Activated naive CD8-positive, alpha-beta T cell treated with anti-CD3 and anti-CD28 coated beads, Interleukin-2, amount 50 U/mL, for 24 hours (primary cell): ENCODE data around the gene BRF1.

Source experiments
- ATAC-seq: fragments of 150-1000 bp; cut with Tn5 transposase; one replicate; pipeline ENCODE4 v1.10.0; 2021
- DNase-seq: peaks from one replicate; pipeline ENCODE4 v3.0.0; 2021
- H3K27ac Mint-ChIP-seq: one replicate; pipeline ENCODE4 v1.8.0; 2021; ENCODE audit warnings: mild to moderate bottlenecking, mixed read lengths
- H3K27me3 Mint-ChIP-seq: one replicate; pipeline ENCODE4 v1.8.0; 2021; ENCODE audit warnings: mixed read lengths
- H3K36me3 Mint-ChIP-seq: one replicate; pipeline ENCODE4 v1.8.0; 2021; ENCODE audit warnings: low read depth, mixed read lengths
- H3K4me1 Mint-ChIP-seq: one replicate; pipeline ENCODE4 v1.8.0; 2021; ENCODE audit warnings: mixed read lengths
- H3K4me3 Mint-ChIP-seq: one replicate; pipeline ENCODE4 v1.8.0; 2021; ENCODE audit warnings: mild to moderate bottlenecking, moderate library complexity, mixed read lengths
- H3K9me3 Mint-ChIP-seq: one replicate; pipeline ENCODE4 v1.8.0; 2021; ENCODE audit warnings: mixed read lengths

The BRF1 gene

DNA sequence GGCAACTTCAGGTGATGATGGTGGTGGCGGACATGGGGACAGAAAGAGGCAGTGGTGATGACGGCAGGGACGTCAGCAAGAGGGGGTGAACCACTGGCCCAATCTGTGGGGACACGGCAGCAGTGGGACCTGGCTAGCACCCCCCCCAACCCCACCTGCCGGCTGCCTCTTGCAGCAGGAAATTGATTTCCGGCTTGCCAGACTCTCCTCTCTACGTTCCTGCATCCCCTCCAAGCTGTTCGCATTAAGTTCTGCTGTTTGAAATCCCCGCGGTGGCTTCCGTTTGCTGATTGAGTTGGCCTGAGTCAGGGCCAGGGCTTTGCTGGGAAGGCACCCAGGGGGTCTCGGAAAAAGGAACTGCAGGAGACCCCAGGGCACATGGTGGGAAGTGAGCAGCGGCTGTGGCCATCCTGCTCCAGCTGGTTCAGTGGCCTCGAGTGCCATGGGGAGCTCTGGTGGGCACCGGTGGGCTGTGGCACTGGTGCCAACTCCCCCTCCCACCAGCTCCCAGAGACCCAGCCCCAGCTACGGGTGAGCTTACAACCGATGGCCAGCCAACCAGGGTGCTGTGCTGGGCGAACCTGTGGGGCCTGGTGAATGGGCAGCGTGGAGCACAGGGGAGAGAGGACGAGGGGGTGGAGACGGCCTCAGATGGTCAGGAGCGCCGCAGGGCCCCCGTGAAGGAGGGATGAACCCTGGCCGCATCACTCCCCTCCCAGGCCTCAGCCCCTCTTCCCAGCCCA is 105.1 kb downstream of the BRF1 start:
- peaks cover 26% of the 10 kb centered on the region for H3K4me1 Mint-ChIP-seq

GRCh38 chr14:105195051-105195450 is 105.8 kb downstream of the BRF1 start:
- Mint-ChIP-seq H3K27ac (no peak overlapping the region), H3K36me3 (no peaks in the 10 kb centered on the region), H3K27me3 (peaks cover 32% of the 10 kb centered on the region), H3K4me1 (peaks cover 26% of the 10 kb centered on the region), H3K4me3 (no peak overlapping the region), H3K9me3 (no peaks in the 10 kb centered on the region)
- no peak for DNase-seq
- no peak for ATAC-seq

More for the DNA sequence above, 105.1 kb downstream of the BRF1 start:
- Mint-ChIP-seq H3K27ac (no peak overlapping the region), H3K36me3 (no peaks in the 10 kb centered on the region), H3K27me3 (peaks cover 36% of the 10 kb centered on the region), H3K9me3 (no peaks in the 10 kb centered on the region), H3K4me3 (no peak overlapping the region)
- DNase-seq (no peak), ATAC-seq (no peak)

- Mint-ChIP-seq H3K4me1 (peaks cover 26% of the 10 kb centered on the region), H3K9me3 (no peaks in the 10 kb centered on the region), H3K4me3 (no peak overlapping the region), H3K27ac (no peak overlapping the region), H3K36me3 (no peaks in the 10 kb centered on the region), H3K27me3 (peaks cover 26% of the 10 kb centered on the region)
- DNase-seq: peak; percentile 44
- no peak for ATAC-seq
These were observed 106.7 kb downstream of the BRF1 start for GRCh38 chr14:105193916-105194782.

- no peak overlapping the region for H3K4me3 Mint-ChIP-seq
- peaks cover 6% of the 10 kb centered on the region for H3K9me3 Mint-ChIP-seq
- peaks cover 26% of the 10 kb centered on the region for H3K4me1 Mint-ChIP-seq
- peak; percentile 46 for DNase-seq
- H3K36me3 Mint-ChIP-seq: no peaks in the 10 kb centered on the region
- peak; percentile 53 for ATAC-seq
- H3K27me3 Mint-ChIP-seq: peaks cover 22% of the 10 kb centered on the region
- no peak overlapping the region for H3K27ac Mint-ChIP-seq
These were observed 107.7 kb downstream of the BRF1 start for GRCh38 chr14:105192866-105193731.

- Mint-ChIP-seq H3K4me1 (peaks cover 3% of the 10 kb centered on the region), H3K9me3 (peaks cover 6% of the 10 kb centered on the region), H3K4me3 (no peak overlapping the region), H3K36me3 (no peaks in the 10 kb centered on the region), H3K27me3 (peaks cover 7% of the 10 kb centered on the region), H3K27ac (no peak overlapping the region)
- ATAC-seq (no peak), DNase-seq (no peak)
These were observed 112.8 kb downstream of the BRF1 start for GRCh38 chr14:105187935-105188524.

DNA sequence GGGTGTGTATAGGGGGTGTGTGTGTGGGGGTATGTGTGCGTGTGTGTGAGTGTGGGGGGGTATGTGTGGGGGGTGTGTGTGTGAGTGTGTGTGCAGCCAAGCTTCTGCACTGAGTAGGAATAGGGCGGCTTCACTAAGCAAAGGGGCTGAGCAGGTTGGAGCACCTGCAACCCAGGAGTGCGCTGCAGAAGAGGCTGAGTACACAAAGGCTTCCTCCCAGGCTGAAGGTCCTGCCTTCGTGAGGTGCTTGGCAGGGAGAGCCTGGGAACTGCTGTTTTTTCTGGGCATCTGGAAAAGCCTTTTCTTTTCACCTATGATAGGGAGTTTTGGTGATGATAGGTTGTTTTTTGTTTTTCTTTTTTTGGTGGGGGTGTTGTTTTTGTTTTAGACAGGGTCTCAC is 113.7 kb downstream of the BRF1 start:
- Mint-ChIP-seq H3K36me3 (no peaks in the 10 kb centered on the region), H3K27me3 (peaks cover 7% of the 10 kb centered on the region), H3K4me1 (peaks cover 3% of the 10 kb centered on the region), H3K4me3 (no peak overlapping the region), H3K27ac (no peak overlapping the region), H3K9me3 (peaks cover 6% of the 10 kb centered on the region)
- DNase-seq (no peak), ATAC-seq (no peak)

GRCh38 chr14:105185973-105186372 is 114.8 kb downstream of the BRF1 start:
- H3K9me3 Mint-ChIP-seq: peaks cover 6% of the 10 kb centered on the region
- H3K27me3 Mint-ChIP-seq: peaks cover 7% of the 10 kb centered on the region
- no peak overlapping the region for H3K4me3 Mint-ChIP-seq
- no peaks in the 10 kb centered on the region for H3K36me3 Mint-ChIP-seq
- no peak for ATAC-seq
- H3K27ac Mint-ChIP-seq: no peak overlapping the region
- H3K4me1 Mint-ChIP-seq: peaks cover 5% of the 10 kb centered on the region
- no peak for DNase-seq

DNA sequence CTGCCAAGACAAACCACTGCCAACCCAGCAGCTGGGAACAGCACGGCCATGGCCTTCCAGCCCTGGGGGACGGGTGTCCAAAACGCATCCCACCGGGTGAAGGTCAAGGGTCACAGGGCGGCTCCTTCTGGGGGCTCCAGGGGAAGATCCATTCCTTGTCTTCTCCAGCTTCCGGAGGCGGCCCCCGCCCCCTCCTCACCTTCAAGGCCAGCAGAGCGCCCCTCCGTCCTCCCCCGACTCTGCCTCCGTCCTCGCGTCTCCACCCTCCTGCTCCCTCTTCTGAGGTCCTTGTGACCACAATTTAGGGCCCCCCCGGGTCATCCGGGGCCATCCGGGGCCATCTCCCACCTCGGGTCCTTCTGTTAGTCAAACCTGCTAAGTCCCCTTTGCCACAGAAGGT is 115.8 kb downstream of the BRF1 start:
- Mint-ChIP-seq H3K9me3 (peaks cover 6% of the 10 kb centered on the region), H3K4me1 (peaks cover 6% of the 10 kb centered on the region), H3K27ac (no peak overlapping the region), H3K4me3 (no peak overlapping the region), H3K27me3 (peaks cover 9% of the 10 kb centered on the region), H3K36me3 (no peaks in the 10 kb centered on the region)
- ATAC-seq: no peak
- no peak for DNase-seq

DNA sequence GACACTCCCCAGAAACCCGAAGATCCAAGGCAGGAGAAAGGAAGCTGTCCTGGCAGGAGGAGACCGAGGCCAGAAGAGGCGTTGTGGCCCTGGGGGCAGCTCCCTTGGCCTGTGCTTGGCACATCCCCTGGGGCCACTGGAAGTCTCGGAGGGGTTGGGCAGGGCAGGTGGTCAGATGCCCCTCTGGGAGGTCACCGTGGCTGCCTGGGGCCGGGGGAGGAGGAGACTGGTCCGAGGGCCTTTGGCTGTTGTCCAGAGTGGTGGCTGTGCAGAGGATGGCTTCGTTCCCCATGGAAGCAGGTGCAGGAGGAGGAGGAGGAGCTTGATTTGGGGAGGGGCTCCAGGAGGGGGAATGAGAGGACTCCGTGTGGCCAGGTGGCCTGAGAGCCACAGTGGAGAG is 116.3 kb downstream of the BRF1 start:
- ATAC-seq (no peak), DNase-seq (no peak)
- H3K4me1 Mint-ChIP-seq: peaks cover 6% of the 10 kb centered on the region
- H3K27me3 Mint-ChIP-seq: peaks cover 13% of the 10 kb centered on the region
- no peak overlapping the region for H3K4me3 Mint-ChIP-seq
- peaks cover 6% of the 10 kb centered on the region for H3K9me3 Mint-ChIP-seq
- H3K36me3 Mint-ChIP-seq: no peaks in the 10 kb centered on the region
- H3K27ac Mint-ChIP-seq: no peak overlapping the region

DNA sequence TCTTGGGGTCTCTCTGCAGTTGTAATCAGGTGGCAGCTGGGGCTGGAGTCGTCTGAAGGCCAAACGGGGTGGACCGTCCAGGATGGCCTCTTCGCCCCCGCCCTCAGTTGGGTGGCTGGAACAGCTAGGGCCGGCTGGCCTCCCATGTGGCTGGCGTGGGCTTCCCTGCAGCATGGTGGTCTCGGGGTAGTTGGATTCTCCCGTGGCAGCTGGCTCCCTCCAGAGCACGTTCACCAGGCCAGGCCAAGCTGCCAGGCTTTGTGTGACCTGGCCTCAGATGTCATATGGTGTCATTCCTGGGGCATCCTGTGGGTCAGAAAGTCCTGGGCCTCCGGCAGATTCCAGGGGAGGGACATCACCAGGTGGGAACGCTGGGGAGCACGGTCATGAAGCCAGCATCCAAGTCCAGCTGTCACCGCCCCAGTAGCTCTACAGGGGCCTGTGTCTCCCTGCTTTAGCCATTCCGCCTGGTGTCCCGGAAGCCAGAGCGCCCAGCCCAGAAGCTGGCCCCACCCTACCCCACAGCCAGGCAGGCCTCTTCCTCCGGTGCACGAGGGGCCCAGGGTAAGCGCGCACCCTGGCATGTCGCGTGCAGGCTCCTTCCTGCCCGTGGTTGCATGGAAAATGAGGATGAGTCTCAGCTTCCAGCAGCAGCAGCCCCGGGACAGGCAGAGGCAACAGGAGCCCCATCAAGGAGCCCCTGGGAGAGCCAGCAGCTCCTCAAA is 118.3 kb downstream of the BRF1 start:
- ATAC-seq (no peak), DNase-seq (no peak)
- no peaks in the 10 kb centered on the region for H3K9me3 Mint-ChIP-seq
- peak overlapping the region; percentile 58 for H3K4me3 Mint-ChIP-seq
- peaks cover 9% of the 10 kb centered on the region for H3K27me3 Mint-ChIP-seq
- no peaks in the 10 kb centered on the region for H3K36me3 Mint-ChIP-seq
- peaks cover 6% of the 10 kb centered on the region for H3K4me1 Mint-ChIP-seq
- H3K27ac Mint-ChIP-seq: no peak overlapping the region

DNA sequence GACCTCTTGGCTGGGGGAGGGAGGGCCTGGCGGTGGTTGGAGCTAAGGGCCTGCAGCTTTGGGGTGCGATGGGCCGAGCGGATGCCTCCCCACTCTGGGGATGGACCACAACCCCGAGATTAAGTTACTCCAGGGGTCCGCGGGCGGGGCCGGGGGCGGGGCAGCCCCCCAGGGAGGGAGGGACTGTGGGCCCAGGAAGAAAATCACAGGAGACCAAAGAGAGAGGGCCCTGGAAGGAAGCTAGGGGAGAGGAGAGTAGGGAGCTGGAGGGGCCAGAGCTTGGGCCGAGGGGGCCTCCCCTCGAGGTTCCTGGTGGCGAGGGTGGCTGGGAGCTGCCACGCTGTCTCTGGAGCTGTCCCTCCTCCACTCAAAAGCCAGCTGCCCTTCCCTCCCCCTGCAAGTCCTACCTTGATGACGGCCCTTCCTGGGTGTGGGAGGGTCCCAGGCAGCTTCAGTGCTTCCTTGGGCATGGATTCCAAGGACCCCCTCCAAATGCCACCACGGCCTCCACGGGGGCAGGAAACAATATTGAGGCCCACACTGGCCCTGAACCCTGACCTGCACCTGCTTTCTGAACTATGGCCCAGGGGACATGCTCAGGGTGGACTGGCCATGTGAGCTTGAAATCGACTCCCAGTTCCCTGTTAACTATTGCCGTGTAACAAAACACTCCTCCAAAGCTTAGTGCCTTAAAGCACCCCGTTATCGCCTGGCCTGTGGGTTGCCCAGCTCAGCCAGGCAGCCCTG is 119.1 kb downstream of the BRF1 start:
- no peak overlapping the region for H3K27ac Mint-ChIP-seq
- peaks cover 9% of the 10 kb centered on the region for H3K27me3 Mint-ChIP-seq
- H3K36me3 Mint-ChIP-seq: no peaks in the 10 kb centered on the region
- peaks cover 6% of the 10 kb centered on the region for H3K4me1 Mint-ChIP-seq
- no peak for ATAC-seq
- H3K9me3 Mint-ChIP-seq: no peaks in the 10 kb centered on the region
- DNase-seq: no peak
- H3K4me3 Mint-ChIP-seq: peak overlapping the region; percentile 58

GRCh38 chr14:105180592-105181548 is 119.9 kb downstream of the BRF1 start, which contains the start of gene NUDT14:
Gene NUDT14, minus strand, starts transcription at chr14:105181312. Its CDS starts 103 bp downstream, at chr14:105181209.
- ATAC-seq (peak; percentile 59), DNase-seq (peak; percentile 80)
- Mint-ChIP-seq H3K27ac (no peak within 1 kb of the TSS), H3K4me3 (peak within 1 kb of the TSS; percentile 71), H3K36me3 (no peaks in the 10 kb centered on the region), H3K27me3 (peaks cover 9% of the 10 kb centered on the region), H3K4me1 (peaks cover 6% of the 10 kb centered on the region), H3K9me3 (no peaks in the 10 kb centered on the region)
